ENCODE data around the gene ADCK1.

DNA sequence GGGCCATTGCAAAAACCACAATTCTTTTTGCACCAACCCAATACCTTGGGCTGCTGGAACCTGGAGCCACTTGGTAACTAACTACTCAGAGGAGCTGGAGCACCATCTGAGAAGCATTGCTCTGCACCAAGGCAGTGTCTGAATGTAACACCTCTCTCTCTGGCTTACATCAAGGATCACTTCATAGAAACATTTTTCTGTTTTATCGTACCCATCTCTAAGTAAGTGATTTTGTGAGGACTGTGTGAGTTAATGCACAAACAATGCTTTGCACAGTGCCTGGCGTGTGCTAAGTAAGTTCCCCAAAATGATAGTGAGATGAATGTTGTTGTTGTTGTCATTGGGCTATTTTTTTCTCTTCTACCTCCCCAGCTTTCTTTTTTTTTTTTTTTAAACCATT is 111.4 kb downstream of the ADCK1 start:
- TF ChIP-seq, protein P1, sequence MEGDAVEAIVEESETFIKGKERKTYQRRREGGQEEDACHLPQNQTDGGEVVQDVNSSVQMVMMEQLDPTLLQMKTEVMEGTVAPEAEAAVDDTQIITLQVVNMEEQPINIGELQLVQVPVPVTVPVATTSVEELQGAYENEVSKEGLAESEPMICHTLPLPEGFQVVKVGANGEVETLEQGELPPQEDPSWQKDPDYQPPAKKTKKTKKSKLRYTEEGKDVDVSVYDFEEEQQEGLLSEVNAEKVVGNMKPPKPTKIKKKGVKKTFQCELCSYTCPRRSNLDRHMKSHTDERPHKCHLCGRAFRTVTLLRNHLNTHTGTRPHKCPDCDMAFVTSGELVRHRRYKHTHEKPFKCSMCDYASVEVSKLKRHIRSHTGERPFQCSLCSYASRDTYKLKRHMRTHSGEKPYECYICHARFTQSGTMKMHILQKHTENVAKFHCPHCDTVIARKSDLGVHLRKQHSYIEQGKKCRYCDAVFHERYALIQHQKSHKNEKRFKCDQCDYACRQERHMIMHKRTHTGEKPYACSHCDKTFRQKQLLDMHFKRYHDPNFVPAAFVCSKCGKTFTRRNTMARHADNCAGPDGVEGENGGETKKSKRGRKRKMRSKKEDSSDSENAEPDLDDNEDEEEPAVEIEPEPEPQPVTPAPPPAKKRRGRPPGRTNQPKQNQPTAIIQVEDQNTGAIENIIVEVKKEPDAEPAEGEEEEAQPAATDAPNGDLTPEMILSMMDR (IDR thresholded peaks at IDR 0.05): no peak
- no peak for TF ChIP-seq POLR2AphosphoS5 (IDR thresholded peaks at IDR 0.05)
- no peak for TF ChIP-seq EP300 (IDR thresholded peaks at IDR 0.05)
